ENCODE measurements around the gene TMEM9. TPM values are rescaled to one million over a fixed set of nuclear protein-coding genes. Genes with fewer than 3 reads are reported as not detected.

The TMEM9 gene
- total RNA-seq, 1 experiment from 2014 or later: 50.2 TPM

GRCh38 chr1:201191653-201192260, 37.5 kb upstream of the TMEM9 start:
- POLR2A ChIA-PET: no interaction called here
- ATAC-seq (0 out of 2 replicates have a peak, but pooled peaks have one; percentile 71), DNase-seq (ENCODE audit: low read depth, low spot score) (peak; percentile 47)
- intact Hi-C loops (cut with micrococcal nuclease; ENCODE audit: unreplicated experiment): no loop called here
- no peaks in the 10 kb centered on the region for H3K36me3 ChIP-seq (ENCODE audit: control insufficient read depth, insufficient read depth, low read length)
- no peak overlapping the region for H3K4me3 ChIP-seq (ENCODE audit: low read depth in 2 of 2, low read length in 2 of 2)
- H3K9me3 ChIP-seq (ENCODE audit: control insufficient read depth, insufficient read depth, low read depth, low read length): no peaks in the 10 kb centered on the region
- no TSS peak for BruUV-seq (replicated peaks)
- in situ Hi-C loops (cut with HindIII; ENCODE audit: low pct_unique_long_range_greater_than_20kb, low sequenced_read_pairs): no loop called here
- TF ChIP-seq SIN3A (IDR thresholded peaks at IDR 0.05; ENCODE audit: borderline replicate concordance, insufficient read depth, low read depth, low read length) (no peak), REST (IDR thresholded peaks at IDR 0.05; ENCODE audit: insufficient read depth in 1 of 2, low read depth in 2 of 2, low read length in 1 of 2) (no peak), CTCF (IDR thresholded peaks at IDR 0.05) (no peak), TCF7L2 (IDR thresholded peaks at IDR 0.05; ENCODE audit: low read depth, low read length) (no peak), POLR2AphosphoS5 (IDR thresholded peaks at IDR 0.05; ENCODE audit: low read depth, low read length) (no peak)
- no peak overlapping the region for H3K27ac ChIP-seq (ENCODE audit: low read length)
- H3K27me3 ChIP-seq (ENCODE audit: control insufficient read depth, insufficient read depth, low read length): no peaks in the 10 kb centered on the region; the same call in 1 of the 2 replicates
- CTCF ChIA-PET: interaction anchor here (0.6 kb wide), 1 partner anchor 49 kb away, joined by 4 read pairs; no protein-coding TSS in a partner anchor
- H3K4me1 ChIP-seq (ENCODE audit: control insufficient read depth, insufficient read depth, low read length): no peaks in the 10 kb centered on the region

GRCh38 chr1:201190624-201191051, 36.4 kb upstream of the TMEM9 start, which contains the start of gene IGFN1:
Gene IGFN1 (plus strand): TSS chr1:201190824. CDS start chr1:201193294, 2,470 bp downstream.
- DNase-seq (ENCODE audit: low read depth, low spot score) (no peak), ATAC-seq (no peak)
- POLR2A ChIA-PET: no interaction called here
- intact Hi-C loops (cut with micrococcal nuclease; ENCODE audit: unreplicated experiment) (no loop called here), in situ Hi-C loops (cut with HindIII; ENCODE audit: low pct_unique_long_range_greater_than_20kb, low sequenced_read_pairs) (no loop called here)
- Histone ChIP-seq H3K27ac (ENCODE audit: low read length) (no peak within 1 kb of the TSS), H3K36me3 (ENCODE audit: control insufficient read depth, insufficient read depth, low read length) (no peaks in the 10 kb centered on the region), H3K4me3 (ENCODE audit: low read depth in 2 of 2, low read length in 2 of 2) (no peak within 1 kb of the TSS), H3K27me3 (ENCODE audit: control insufficient read depth, insufficient read depth, low read length) (no peaks in the 10 kb centered on the region; the same call in 1 of the 2 replicates), H3K9me3 (ENCODE audit: control insufficient read depth, insufficient read depth, low read depth, low read length) (no peaks in the 10 kb centered on the region), H3K4me1 (ENCODE audit: control insufficient read depth, insufficient read depth, low read length) (no peaks in the 10 kb centered on the region)
- BruUV-seq (replicated peaks): no TSS peak
- TF ChIP-seq POLR2AphosphoS5 (IDR thresholded peaks at IDR 0.05; ENCODE audit: low read depth, low read length): no peak
- no peak for TF ChIP-seq CTCF (IDR thresholded peaks at IDR 0.05)
- TF ChIP-seq REST (IDR thresholded peaks at IDR 0.05; ENCODE audit: insufficient read depth in 1 of 2, low read depth in 2 of 2, low read length in 1 of 2): no peak
- no peak for TF ChIP-seq SIN3A (IDR thresholded peaks at IDR 0.05; ENCODE audit: borderline replicate concordance, insufficient read depth, low read depth, low read length)
- no peak for TF ChIP-seq TCF7L2 (IDR thresholded peaks at IDR 0.05; ENCODE audit: low read depth, low read length)
- CTCF ChIA-PET: interaction anchor here (0.6 kb wide), 1 partner anchor 19 kb away, joined by 3 read pairs; no protein-coding TSS in a partner anchor
